Endodermal cell (in vitro differentiated cells): ENCODE results near the gene KDM8. TPM values are rescaled to one million over a fixed set of nuclear protein-coding genes. Genes with fewer than 3 reads are reported as not detected.

Experiments used
- DNase-seq: peaks from one replicate; pipeline ENCODE4 v3.0.0-alpha.2; 2017
- H3K27ac ChIP-seq: 2 replicates; pipeline ENCODE4 v1.5.1; 2013; ENCODE audit warnings: mild to moderate bottlenecking, low read depth, low read length, moderate library complexity
- H3K27me3 ChIP-seq: 2 replicates; pipeline ENCODE4 v1.6.1; 2013; ENCODE audit warnings: mild to moderate bottlenecking, low read length, moderate library complexity; ENCODE audit not compliant: insufficient read depth, control insufficient read depth, poor library complexity, severe bottlenecking
- H3K36me3 ChIP-seq: 2 replicates; pipeline ENCODE4 v1.7.0; 2013; ENCODE audit warnings: mild to moderate bottlenecking, low read length, moderate library complexity; ENCODE audit not compliant: control insufficient read depth, insufficient read depth
- H3K4me1 ChIP-seq: one replicate; pipeline ENCODE4 v1.7.0; 2013; ENCODE audit warnings: low read length; ENCODE audit not compliant: control insufficient read depth, insufficient read depth
- H3K4me3 ChIP-seq: 2 replicates; pipeline ENCODE4 v1.5.1; 2013; ENCODE audit warnings: mild to moderate bottlenecking, low read length, moderate library complexity
- H3K9ac ChIP-seq: 2 replicates; pipeline ENCODE4 v1.6.1; 2013; ENCODE audit warnings: mild to moderate bottlenecking, low read length, moderate library complexity; ENCODE audit not compliant: poor library complexity, severe bottlenecking; ENCODE audit errors: extremely low read depth
- H3K9me3 ChIP-seq: 2 replicates; pipeline ENCODE4 v1.6.1; 2013; ENCODE audit warnings: mild to moderate bottlenecking, low read length, moderate library complexity; ENCODE audit not compliant: control insufficient read depth
- H3K27ac Mint-ChIP-seq: 2 replicates; pipeline ENCODE4 v1.8.0; 2020; ENCODE audit warnings: mixed read lengths
- H3K27me3 Mint-ChIP-seq: 2 replicates; pipeline ENCODE4 v1.8.0; 2021; ENCODE audit warnings: mild to moderate bottlenecking, mixed read lengths; ENCODE audit not compliant: insufficient read depth
- H3K36me3 Mint-ChIP-seq: 2 replicates; pipeline ENCODE4 v1.8.0; 2020; ENCODE audit warnings: low read depth, mixed read lengths
- H3K4me1 Mint-ChIP-seq: 2 replicates; pipeline ENCODE4 v1.8.0; 2020; ENCODE audit warnings: mixed read lengths
- H3K4me3 Mint-ChIP-seq: 2 replicates; pipeline ENCODE4 v1.8.0; 2020; ENCODE audit warnings: mild to moderate bottlenecking, moderate library complexity, mixed read lengths
- H3K9me3 Mint-ChIP-seq: 2 replicates; pipeline ENCODE4 v1.8.0; 2020; ENCODE audit warnings: mild to moderate bottlenecking, mixed read lengths
- WGBS, 2 experiments: methylation state at CpG; one replicate each; pipeline versions ENCODE4 v1.1.5 to v1.1.7; 2013; ENCODE audit warnings: missing lambda C conversion rate in 2 of 2, mixed read lengths in 1 of 2; ENCODE audit not compliant: insufficient coverage in 1 of 2, insufficient read length in 1 of 2; 5-methylcytosine and 5-hydroxymethylcytosine counted together
- total RNA-seq, 2 donors: library from RNA; stranded (reverse); fragmentation: NEBNext Ultra II Directional in 1 of 2; extraction: Animal tissue kit (Norgen Biotek cat#: 25700) in 1 of 2; gene quantifications; 2 replicates in 1 of 2; 3 replicates in 1 of 2; pipeline ENCODE4 v1.2.1, GENCODE V29; 2021
- TF ChIP-seq, protein P1 (sequence below): fragments of 200-600 bp; sonication (generic); conservative IDR thresholded peaks from 2 replicates; pipeline ENCODE4 v1.5.0; 2021; ENCODE audit warnings: antibody characterized with exemption, mild to moderate bottlenecking

KDM8 gene
- total RNA-seq, 2 donors from 2014 or later, result 11.0 to 12.1 TPM

GRCh38 chr16:27231692-27232060 is 28.4 kb downstream of the KDM8 start:
- no peaks in the 10 kb centered on the region for H3K9me3 ChIP-seq
- H3K27ac Mint-ChIP-seq, result no peak overlapping the region
- H3K4me1 ChIP-seq, result no peaks in the 10 kb centered on the region
- H3K9me3 Mint-ChIP-seq, result no peaks in the 10 kb centered on the region
- no peaks in the 10 kb centered on the region for H3K36me3 ChIP-seq
- H3K4me3 Mint-ChIP-seq, result no peak overlapping the region
- no peaks in the 10 kb centered on the region for H3K36me3 Mint-ChIP-seq
- no peaks in the 10 kb centered on the region for H3K27me3 Mint-ChIP-seq
- H3K4me1 Mint-ChIP-seq, result peaks cover 5% of the 10 kb centered on the region
- no peak overlapping the region for H3K27ac ChIP-seq
- H3K9ac ChIP-seq, result no peak overlapping the region
- no peak overlapping the region for H3K4me3 ChIP-seq
- WGBS, 2 experiments, result 90 to 94% methylated on average over 7 to 8 of the region's 8 CpGs
- no peak for DNase-seq
- TF ChIP-seq, protein P1, sequence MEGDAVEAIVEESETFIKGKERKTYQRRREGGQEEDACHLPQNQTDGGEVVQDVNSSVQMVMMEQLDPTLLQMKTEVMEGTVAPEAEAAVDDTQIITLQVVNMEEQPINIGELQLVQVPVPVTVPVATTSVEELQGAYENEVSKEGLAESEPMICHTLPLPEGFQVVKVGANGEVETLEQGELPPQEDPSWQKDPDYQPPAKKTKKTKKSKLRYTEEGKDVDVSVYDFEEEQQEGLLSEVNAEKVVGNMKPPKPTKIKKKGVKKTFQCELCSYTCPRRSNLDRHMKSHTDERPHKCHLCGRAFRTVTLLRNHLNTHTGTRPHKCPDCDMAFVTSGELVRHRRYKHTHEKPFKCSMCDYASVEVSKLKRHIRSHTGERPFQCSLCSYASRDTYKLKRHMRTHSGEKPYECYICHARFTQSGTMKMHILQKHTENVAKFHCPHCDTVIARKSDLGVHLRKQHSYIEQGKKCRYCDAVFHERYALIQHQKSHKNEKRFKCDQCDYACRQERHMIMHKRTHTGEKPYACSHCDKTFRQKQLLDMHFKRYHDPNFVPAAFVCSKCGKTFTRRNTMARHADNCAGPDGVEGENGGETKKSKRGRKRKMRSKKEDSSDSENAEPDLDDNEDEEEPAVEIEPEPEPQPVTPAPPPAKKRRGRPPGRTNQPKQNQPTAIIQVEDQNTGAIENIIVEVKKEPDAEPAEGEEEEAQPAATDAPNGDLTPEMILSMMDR, result no peak
- no peaks in the 10 kb centered on the region for H3K27me3 ChIP-seq

DNA sequence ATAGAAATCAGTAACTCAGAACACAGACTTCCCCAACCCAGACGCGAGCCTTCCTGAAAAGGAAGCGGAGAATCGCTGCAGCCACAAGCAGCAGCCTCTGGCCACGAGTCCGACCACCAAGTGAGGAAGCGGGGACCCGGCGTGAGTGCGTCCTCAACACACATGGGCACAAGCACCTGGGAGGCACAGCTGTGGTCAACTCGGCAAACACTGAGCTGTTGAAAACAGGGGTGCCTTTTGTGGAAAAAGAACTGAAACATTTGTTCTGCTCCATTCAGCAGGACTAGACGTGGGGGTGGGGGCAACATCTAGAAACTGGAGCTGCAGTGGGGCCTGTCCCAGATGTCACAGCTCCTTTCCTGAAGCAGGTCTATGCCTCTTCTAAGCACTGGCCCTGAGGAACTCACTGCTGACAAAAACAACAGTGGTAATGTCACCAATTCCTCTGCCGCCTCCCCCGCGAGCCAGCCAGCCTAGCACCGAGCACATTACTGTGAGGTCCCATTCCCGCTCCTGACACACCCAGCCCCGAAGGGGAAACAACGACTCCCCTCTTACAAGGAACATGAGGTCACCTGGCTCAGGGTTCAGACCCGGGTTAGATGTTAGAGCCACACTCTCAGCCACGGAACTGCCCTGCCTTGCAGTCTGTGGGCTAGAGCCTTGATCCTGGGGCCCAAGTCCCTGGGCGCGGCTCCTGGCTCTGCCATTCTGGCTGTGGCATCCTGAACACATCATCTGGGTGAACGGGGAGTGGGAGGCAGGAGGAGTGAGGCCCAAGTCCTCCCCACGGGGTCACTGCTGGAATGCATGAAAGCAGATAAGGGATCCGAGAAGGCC is 29.0 kb downstream of the KDM8 start:
- no peak for DNase-seq
- no peak overlapping the region for H3K4me3 Mint-ChIP-seq
- no peak overlapping the region for H3K27ac ChIP-seq

GRCh38 chr16:27232901-27233625 is 29.7 kb downstream of the KDM8 start:
- no peak overlapping the region for H3K4me3 ChIP-seq
- H3K9me3 ChIP-seq, result no peaks in the 10 kb centered on the region
- 85 to 89% methylated on average over 13 of the region's 13 CpGs for WGBS, 2 experiments
- Mint-ChIP-seq H3K36me3 (no peaks in the 10 kb centered on the region), H3K4me3 (no peak overlapping the region), H3K27me3 (no peaks in the 10 kb centered on the region), H3K27ac (peak overlapping the region; percentile 76), H3K4me1 (peaks cover 10% of the 10 kb centered on the region), H3K9me3 (no peaks in the 10 kb centered on the region)
- no peak overlapping the region for H3K27ac ChIP-seq
- DNase-seq, result no peak
- no peaks in the 10 kb centered on the region for H3K36me3 ChIP-seq
- H3K9ac ChIP-seq, result no peak overlapping the region
- no peaks in the 10 kb centered on the region for H3K4me1 ChIP-seq
- no peaks in the 10 kb centered on the region for H3K27me3 ChIP-seq
- TF ChIP-seq, protein P1, result no peak

More for the DNA sequence above, 29.0 kb downstream of the KDM8 start:
- H3K36me3 ChIP-seq, result no peaks in the 10 kb centered on the region
- no peak overlapping the region for H3K4me3 ChIP-seq
- 92 to 94% methylated on average over 24 to 26 of the region's 26 CpGs for WGBS, 2 experiments
- H3K9me3 ChIP-seq, result no peaks in the 10 kb centered on the region
- H3K9ac ChIP-seq, result no peak overlapping the region
- peaks cover 9% of the 10 kb centered on the region for H3K4me1 Mint-ChIP-seq
- no peaks in the 10 kb centered on the region for H3K4me1 ChIP-seq
- TF ChIP-seq, protein P1, result no peak
- no peaks in the 10 kb centered on the region for H3K9me3 Mint-ChIP-seq
- no peaks in the 10 kb centered on the region for H3K36me3 Mint-ChIP-seq
- H3K27ac Mint-ChIP-seq, result peak overlapping the region; percentile 76
- H3K27me3 Mint-ChIP-seq, result no peaks in the 10 kb centered on the region
- no peaks in the 10 kb centered on the region for H3K27me3 ChIP-seq
